Liver (tissue), 3 donors: Measurements from ENCODE around the gene AWAT2.

ENCODE experiments used
- CTCF ChIP-seq: fragments of 150-350 bp; IDR thresholded peaks from 2 replicates; pipeline ENCODE4 v1.5.1; 2017; ENCODE audit warnings: improper control_type of control experiment, low read depth, low read length; ENCODE audit not compliant: missing input control
- RAD21 ChIP-seq, 2 donors: IDR thresholded peaks; 2 replicates each; pipeline ENCODE4 v1.6.1; 2016; ENCODE audit warnings: antibody characterized with exemption in 2 of 2, mild to moderate bottlenecking in 2 of 2
- REST ChIP-seq: IDR thresholded peaks from 2 replicates; pipeline ENCODE4 v1.6.1; 2016; ENCODE audit warnings: antibody characterized with exemption, mild to moderate bottlenecking
- donor health status: healthy.
- donor health status: healthy.

GRCh38 chrX:70009049-70009448, 40.7 kb downstream of the AWAT2 start:
- no peak for TF ChIP-seq CTCF
- no peak for TF ChIP-seq RAD21 (IDR thresholded peaks at IDR 0.05)
- TF ChIP-seq REST = no peak
